ENCODE results near the gene BRPF3. TPM values are rescaled to one million over a fixed set of nuclear protein-coding genes. Genes with fewer than 3 reads are reported as not detected.

The BRPF3 gene
- total and polyA plus RNA-seq, 2 donors (not counting 1 experiment from before 2014, with no cell fraction given), result 10.4 to 10.6 TPM

DNA sequence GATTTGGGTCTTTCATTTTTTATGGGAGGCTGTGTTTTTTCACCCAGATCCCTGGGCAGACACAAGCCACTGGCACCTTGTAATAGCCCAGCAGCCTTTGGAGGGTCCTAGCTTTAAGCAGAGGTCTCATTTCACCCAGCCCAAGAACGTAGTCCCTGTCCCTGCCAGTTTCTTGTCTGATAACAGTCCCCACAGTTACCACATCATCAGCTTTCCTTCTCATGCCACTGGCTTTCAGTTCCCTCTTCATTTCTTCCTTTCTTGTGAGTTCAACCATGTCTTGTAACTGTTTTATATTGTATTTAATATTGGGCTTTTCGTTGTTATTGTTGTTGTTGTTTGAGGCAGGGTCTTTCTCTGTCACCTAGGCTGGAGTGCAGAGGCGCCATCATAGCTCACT, 83.9 kb downstream of the BRPF3 start:
- H3K27me3 ChIP-seq (ENCODE audit: control insufficient read depth, insufficient read depth, low read length), result peaks cover 27% of the 10 kb centered on the region
- no peak for DNase-seq (ENCODE audit: low read depth in 2 of 2)

DNA sequence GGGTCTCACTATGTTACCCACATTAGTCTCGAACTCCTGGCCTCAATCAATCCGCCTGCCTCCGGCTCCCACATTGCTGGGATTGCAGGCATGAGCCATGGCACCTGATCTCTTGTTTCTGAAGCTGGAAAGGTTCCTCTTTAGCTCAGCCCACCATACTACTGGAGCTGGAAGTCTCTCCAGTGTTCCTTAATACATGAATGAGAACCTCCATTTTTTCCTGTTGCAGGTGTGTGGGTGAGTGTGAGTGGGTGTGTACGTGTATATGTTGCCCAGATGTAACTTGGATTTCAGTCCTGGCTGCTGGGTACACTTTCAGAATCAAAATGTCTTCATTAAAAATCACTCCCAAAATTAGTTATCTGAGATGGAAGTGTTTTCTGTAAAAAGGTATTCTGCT, 84.4 kb downstream of the BRPF3 start:
- Histone ChIP-seq H2AFZ (ENCODE audit: low read length) (no peak overlapping the region), H3K9me3 (ENCODE audit: control insufficient read depth, insufficient read depth, low read depth, low read length) (no peaks in the 10 kb centered on the region), H3K4me2 (ENCODE audit: extremely low read depth, insufficient read depth, low read length) (no peak overlapping the region), H3K27me3 (ENCODE audit: control insufficient read depth, insufficient read depth, low read length) (peaks cover 29% of the 10 kb centered on the region), H4K20me1 (ENCODE audit: control insufficient read depth, extremely low read depth, insufficient read depth, low read length) (no peaks in the 10 kb centered on the region), H3K36me3 (ENCODE audit: control insufficient read depth, insufficient read depth, low read length) (no peaks in the 10 kb centered on the region), H3K9ac (ENCODE audit: insufficient read depth, low read length) (no peak overlapping the region), H3K79me2 (ENCODE audit: control insufficient read depth, insufficient read depth, low read length) (no peaks in the 10 kb centered on the region), H3K4me3 (replicated peaks in 1 of 4; ENCODE audit: control extremely low read depth in 1 of 4, insufficient read depth in 1 of 4, low read depth in 3 of 4, low read length in 4 of 4) (no peak overlapping the region), H3K4me1 (ENCODE audit: control insufficient read depth, extremely low read depth, insufficient read depth, low read length) (no peaks in the 10 kb centered on the region), H3K27ac (ENCODE audit: insufficient read depth, low read length) (no peak overlapping the region)
- no peak for DNase-seq (ENCODE audit: low read depth in 2 of 2)
- TF ChIP-seq EZH2 (IDR thresholded peaks at IDR 0.05; ENCODE audit: low read length, missing control alignments), result no peak
- TF ChIP-seq, protein P1, sequence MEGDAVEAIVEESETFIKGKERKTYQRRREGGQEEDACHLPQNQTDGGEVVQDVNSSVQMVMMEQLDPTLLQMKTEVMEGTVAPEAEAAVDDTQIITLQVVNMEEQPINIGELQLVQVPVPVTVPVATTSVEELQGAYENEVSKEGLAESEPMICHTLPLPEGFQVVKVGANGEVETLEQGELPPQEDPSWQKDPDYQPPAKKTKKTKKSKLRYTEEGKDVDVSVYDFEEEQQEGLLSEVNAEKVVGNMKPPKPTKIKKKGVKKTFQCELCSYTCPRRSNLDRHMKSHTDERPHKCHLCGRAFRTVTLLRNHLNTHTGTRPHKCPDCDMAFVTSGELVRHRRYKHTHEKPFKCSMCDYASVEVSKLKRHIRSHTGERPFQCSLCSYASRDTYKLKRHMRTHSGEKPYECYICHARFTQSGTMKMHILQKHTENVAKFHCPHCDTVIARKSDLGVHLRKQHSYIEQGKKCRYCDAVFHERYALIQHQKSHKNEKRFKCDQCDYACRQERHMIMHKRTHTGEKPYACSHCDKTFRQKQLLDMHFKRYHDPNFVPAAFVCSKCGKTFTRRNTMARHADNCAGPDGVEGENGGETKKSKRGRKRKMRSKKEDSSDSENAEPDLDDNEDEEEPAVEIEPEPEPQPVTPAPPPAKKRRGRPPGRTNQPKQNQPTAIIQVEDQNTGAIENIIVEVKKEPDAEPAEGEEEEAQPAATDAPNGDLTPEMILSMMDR (conservative IDR thresholded peaks at IDR 0.05 in 1 of 2, IDR thresholded peaks at IDR 0.05 in 1 of 2; ENCODE audit: low read depth in 1 of 2, low read length in 2 of 2), result no peak

More for the DNA sequence above, 83.9 kb downstream of the BRPF3 start:
- H3K4me3 ChIP-seq (replicated peaks in 1 of 4; ENCODE audit: control extremely low read depth in 1 of 4, insufficient read depth in 1 of 4, low read depth in 3 of 4, low read length in 4 of 4), result no peak overlapping the region
- no peaks in the 10 kb centered on the region for H3K9me3 ChIP-seq (ENCODE audit: control insufficient read depth, insufficient read depth, low read depth, low read length)
- H3K4me2 ChIP-seq (ENCODE audit: extremely low read depth, insufficient read depth, low read length), result no peak overlapping the region
- no peaks in the 10 kb centered on the region for H3K36me3 ChIP-seq (ENCODE audit: control insufficient read depth, insufficient read depth, low read length)
- no peak overlapping the region for H3K27ac ChIP-seq (ENCODE audit: insufficient read depth, low read length)
- no peaks in the 10 kb centered on the region for H3K4me1 ChIP-seq (ENCODE audit: control insufficient read depth, extremely low read depth, insufficient read depth, low read length)
- H3K79me2 ChIP-seq (ENCODE audit: control insufficient read depth, insufficient read depth, low read length), result no peaks in the 10 kb centered on the region
- no peak overlapping the region for H3K9ac ChIP-seq (ENCODE audit: insufficient read depth, low read length)
- H4K20me1 ChIP-seq (ENCODE audit: control insufficient read depth, extremely low read depth, insufficient read depth, low read length), result no peaks in the 10 kb centered on the region
- no peak overlapping the region for H2AFZ ChIP-seq (ENCODE audit: low read length)
- TF ChIP-seq EZH2 (IDR thresholded peaks at IDR 0.05; ENCODE audit: low read length, missing control alignments), result no peak
- TF ChIP-seq, protein P1 (conservative IDR thresholded peaks at IDR 0.05 in 1 of 2, IDR thresholded peaks at IDR 0.05 in 1 of 2; ENCODE audit: low read depth in 1 of 2, low read length in 2 of 2), result no peak

Other genes starting within 250 kb of the BRPF3 start
- gene SLC26A8, start 172.1 kb upstream of the BRPF3 start, total RNA-seq, result not detected in 2 replicates
- gene SLC26A8, start 172.1 kb upstream of the BRPF3 start, polyA plus RNA-seq, result 0.02 TPM in 1 of 2 replicates, not detected in the other
- gene MAPK14, start 168.9 kb upstream of the BRPF3 start, total RNA-seq, result 44.4 and 57.8 TPM in 2 replicates
- gene MAPK14, start 168.9 kb upstream of the BRPF3 start, polyA plus RNA-seq, result 39.7 and 55.9 TPM in 2 replicates
- 5.4 and 7.6 TPM in 2 replicates for gene MAPK13, start 66.2 kb upstream of the BRPF3 start, total RNA-seq
- 3.0 and 6.8 TPM in 2 replicates for gene MAPK13, start 66.2 kb upstream of the BRPF3 start, polyA plus RNA-seq
- gene PNPLA1, start 73.3 kb downstream of the BRPF3 start, total RNA-seq, result not detected in 2 replicates
- 0.02 and 0.07 TPM in 2 replicates for gene PNPLA1, start 73.3 kb downstream of the BRPF3 start, polyA plus RNA-seq
- gene BNIP5, start 140.1 kb downstream of the BRPF3 start, total RNA-seq, result not detected in 2 replicates
- not detected in 2 replicates for gene BNIP5, start 140.1 kb downstream of the BRPF3 start, polyA plus RNA-seq
- 1.0 and 1.5 TPM in 2 replicates for gene ETV7, start 190.9 kb downstream of the BRPF3 start, total RNA-seq
- gene ETV7, start 190.9 kb downstream of the BRPF3 start, polyA plus RNA-seq, result 0.18 and 0.40 TPM in 2 replicates
- under 0.01 and 0.26 TPM in 2 replicates for gene PXT1, start 246.1 kb downstream of the BRPF3 start, total RNA-seq
- gene PXT1, start 246.1 kb downstream of the BRPF3 start, polyA plus RNA-seq, result 0.03 TPM in 2 replicates
- 39.6 and 45.2 TPM in 2 replicates for gene KCTD20, start 246.3 kb downstream of the BRPF3 start, total RNA-seq
- gene KCTD20, start 246.3 kb downstream of the BRPF3 start, polyA plus RNA-seq, result 34.2 and 87.4 TPM in 2 replicates

All from fibroblast of lung (primary cell).